Measurements from ENCODE around the gene KLHL3. TPM values are rescaled to one million over a fixed set of nuclear protein-coding genes. Genes with fewer than 3 reads are reported as not detected.
A peak's percentile ranks its signal among the peaks of the same experiment; 100 is the strongest.

Gene KLHL3
- total and polyA plus RNA-seq, 4 donors, result 0.91 to 8.8 (median 3.7) TPM

- 57% methylated on average over 3 of the region's 3 CpGs for WGBS
- H3K4me1 ChIP-seq (ENCODE audit: control insufficient read depth in 4 of 4, insufficient read depth in 4 of 4, low read length in 3 of 4), result peaks cover 0 to 12% (median 1%) of the 10 kb centered on the region in 4 donors
- no peak for DNase-seq (ENCODE audit: low spot score)
- no peaks in the 10 kb centered on the region for H3K9me3 ChIP-seq (ENCODE audit: control insufficient read depth in 4 of 4, low read length in 3 of 4)
- no peaks in the 10 kb centered on the region for H3K36me3 ChIP-seq (ENCODE audit: control insufficient read depth in 4 of 4, insufficient read depth in 3 of 4, low read depth in 1 of 4, low read length in 3 of 4)
- H3K27me3 ChIP-seq (ENCODE audit: control insufficient read depth in 4 of 4, insufficient read depth in 4 of 4, low read length in 3 of 4), result no peaks in the 10 kb centered on the region
- TF ChIP-seq FOXA1 (IDR thresholded peaks at IDR 0.05) (no peak), MAX (IDR thresholded peaks at IDR 0.05) (no peak), HNF4G (IDR thresholded peaks at IDR 0.05) (no peak), ZBTB33 (IDR thresholded peaks at IDR 0.05) (no peak), CTCF (IDR thresholded peaks at IDR 0.05; ENCODE audit: low read depth, low read length, missing input control) (no peak), YY1 (IDR thresholded peaks at IDR 0.05) (no peak), RAD21 (IDR thresholded peaks at IDR 0.05) (no peak), FOXA2 (IDR thresholded peaks at IDR 0.05) (no peak), JUND (IDR thresholded peaks at IDR 0.05) (no peak)
- H3K4me3 ChIP-seq (ENCODE audit: low read depth in 1 of 3, low read length in 3 of 3), result no peak overlapping the region
- H3K27ac ChIP-seq (ENCODE audit: low read depth in 1 of 2, low read length in 2 of 2), result no peak overlapping the region
- no peak overlapping the region for H3K9ac ChIP-seq (ENCODE audit: low read depth in 1 of 2, low read length in 2 of 2)
Measured at GRCh38 chr5:137672881-137673280, 63.0 kb downstream of the KLHL3 start.

- 43% methylated on average over 6 of the region's 6 CpGs for WGBS
- TF ChIP-seq JUND (IDR thresholded peaks at IDR 0.05) (no peak), REST (IDR thresholded peaks at IDR 0.05) (no peak), FOXA1 (IDR thresholded peaks at IDR 0.05) (no peak), RAD21 (IDR thresholded peaks at IDR 0.05) (no peak), SP1 (IDR thresholded peaks at IDR 0.05) (no peak), YY1 (IDR thresholded peaks at IDR 0.05) (no peak), NR2F2 (IDR thresholded peaks at IDR 0.05) (no peak), RXRA (IDR thresholded peaks at IDR 0.05) (no peak), MAX (IDR thresholded peaks at IDR 0.05) (no peak), HNF4A (conservative IDR thresholded peaks at IDR 0.05) (no peak), TAF1 (conservative IDR thresholded peaks at IDR 0.05) (no peak), CTCF (IDR thresholded peaks at IDR 0.05; ENCODE audit: low read depth, low read length, missing input control) (no peak), GABPA (IDR thresholded peaks at IDR 0.05 in 1 of 2, conservative IDR thresholded peaks at IDR 0.05 in 1 of 2) (no peak), ZBTB33 (IDR thresholded peaks at IDR 0.05) (no peak), HNF4G (IDR thresholded peaks at IDR 0.05) (no peak), FOXA2 (IDR thresholded peaks at IDR 0.05) (no peak), ATF3 (IDR thresholded peaks at IDR 0.05) (no peak), EGR1 (IDR thresholded peaks at IDR 0.05; ENCODE audit: low read depth in 2 of 2) (no peak)
- Histone ChIP-seq H3K27me3 (ENCODE audit: control insufficient read depth in 4 of 4, insufficient read depth in 4 of 4, low read length in 3 of 4) (no peaks in the 10 kb centered on the region), H3K9me3 (ENCODE audit: control insufficient read depth in 4 of 4, low read length in 3 of 4) (no peaks in the 10 kb centered on the region), H3K27ac (ENCODE audit: low read depth in 1 of 2, low read length in 2 of 2) (peak overlapping the region in 1 of 2 donors; percentile 30), H3K4me1 (ENCODE audit: control insufficient read depth in 4 of 4, insufficient read depth in 4 of 4, low read length in 3 of 4) (peaks cover 0 to 17% (median 1%) of the 10 kb centered on the region in 4 donors), H3K36me3 (ENCODE audit: control insufficient read depth in 4 of 4, insufficient read depth in 3 of 4, low read depth in 1 of 4, low read length in 3 of 4) (no peaks in the 10 kb centered on the region), H3K4me3 (ENCODE audit: low read depth in 1 of 3, low read length in 3 of 3) (no peak overlapping the region), H3K9ac (ENCODE audit: low read depth in 1 of 2, low read length in 2 of 2) (no peak overlapping the region)
- no peak for DNase-seq (ENCODE audit: low spot score)
Measured at GRCh38 chr5:137672001-137672400, 63.9 kb downstream of the KLHL3 start.

Data from liver (tissue), 9 donors.